H1 (cell line): ENCODE data around the gene ZNF652. TPM values are rescaled to one million over a fixed set of nuclear protein-coding genes. Genes with fewer than 3 reads are reported as not detected.

Experiments used
- CTCF ChIA-PET: fragments of 300-600 bp; sonication (Branson Sonifier 250); formaldehyde crosslinking; loops from one replicate; lab custom pipeline; 2021; ENCODE audit not compliant: partially characterized antibody; lab: Charles Lee
- POLR2A ChIA-PET: fragments of 300-600 bp; sonication (Branson Sonifier 250); formaldehyde crosslinking; loops from one replicate; lab custom pipeline; 2021; ENCODE audit warnings: inconsistent platforms; ENCODE audit not compliant: partially characterized antibody; lab: Charles Lee
- DNase-seq, 2 experiments: peaks; one replicate each; pipeline versions ENCODE4 v3.0.0 to v3.0.0-alpha.2; 2010 to 2022; ENCODE audit warnings: low spot score in 2 of 2, low read depth in 1 of 2, mixed read lengths in 1 of 2
- FAIRE-seq: peaks from 2 replicates; lab custom pipeline; 2011; peaks lifted over from hg19 to GRCh38; lab: Jason Lieb, UNC
- H2AFZ ChIP-seq: 2 replicates; pipeline ENCODE4 v1.8.1; 2012; ENCODE audit warnings: low read length, inconsistent platforms
- H2AK5ac ChIP-seq: 2 replicates; pipeline ENCODE4 v1.6.1; 2013; ENCODE audit warnings: low read depth, low read length
- H2BK120ac ChIP-seq: replicated peaks from 2 replicates; pipeline ENCODE3; 2013; ENCODE audit warnings: low read depth, low read length, inconsistent platforms
- H2BK12ac ChIP-seq: 2 replicates; pipeline ENCODE4 v1.6.1; 2013; ENCODE audit warnings: low read depth, low read length
- H2BK15ac ChIP-seq: 2 replicates; pipeline ENCODE4 v1.6.1; 2013; ENCODE audit warnings: low read length
- H2BK20ac ChIP-seq: 2 replicates; pipeline ENCODE4 v1.6.1; 2013; ENCODE audit warnings: low read length
- H2BK5ac ChIP-seq: 2 replicates; pipeline ENCODE4 v1.6.1; 2013; ENCODE audit warnings: low read depth, low read length
- H3K14ac ChIP-seq: 2 replicates; pipeline ENCODE4 v1.6.1; 2013; ENCODE audit warnings: inconsistent platforms; ENCODE audit not compliant: insufficient read length
- H3K18ac ChIP-seq: 2 replicates; pipeline ENCODE4 v1.6.1; 2013; ENCODE audit warnings: low read length; ENCODE audit errors: extremely low read depth
- H3K23ac ChIP-seq: 2 replicates; pipeline ENCODE4 v1.6.1; 2013; ENCODE audit warnings: inconsistent platforms; ENCODE audit not compliant: insufficient read length
- H3K23me2 ChIP-seq: 2 replicates; pipeline ENCODE4 v1.6.1; 2013; ENCODE audit warnings: low read depth, low read length
- H3K27ac ChIP-seq: 2 replicates; pipeline ENCODE4 v1.6.1; 2011; ENCODE audit warnings: low read depth, low read length, inconsistent platforms
- H3K27me3 ChIP-seq, 4 experiments: replicated peaks in 1 of 4; 1 replicate in 1 of 4; 2 replicates in 3 of 4; pipeline versions ENCODE4 v1.6.1 to v1.8.1; 2011 to 2013; ENCODE audit warnings: low read length in 3 of 4, mild to moderate bottlenecking in 3 of 4, inconsistent platforms in 2 of 4, mixed read lengths in 2 of 4, moderate library complexity in 1 of 4; ENCODE audit not compliant: control insufficient read depth in 3 of 4, insufficient read depth in 3 of 4; ENCODE audit errors: extremely low read depth in 1 of 4
- H3K36me3 ChIP-seq, 4 experiments: 2 replicates each; pipeline versions ENCODE4 v1.6.1 to v1.8.1; 2011 to 2013; ENCODE audit warnings: mild to moderate bottlenecking in 4 of 4, low read length in 3 of 4, moderate library complexity in 2 of 4, control low read depth in 1 of 4, inconsistent platforms in 1 of 4; ENCODE audit not compliant: insufficient read depth in 4 of 4, control insufficient read depth in 2 of 4
- H3K4ac ChIP-seq: replicated peaks from 2 replicates; pipeline ENCODE3; 2013; ENCODE audit warnings: low read length, low read depth, mixed read lengths, inconsistent platforms; ENCODE audit not compliant: insufficient read length
- H3K4me1 ChIP-seq, 4 experiments: replicated peaks in 1 of 4; 1 replicate in 1 of 4; 2 replicates in 3 of 4; pipeline versions ENCODE4 v1.6.1 to v1.8.1; 2011 to 2013; ENCODE audit warnings: low read length in 3 of 4, inconsistent platforms in 2 of 4, mixed read lengths in 1 of 4; ENCODE audit not compliant: insufficient read depth in 4 of 4, control insufficient read depth in 3 of 4
- H3K4me2 ChIP-seq, 2 experiments: 2 replicates each; pipeline versions ENCODE4 v1.6.1 to v1.8.1; 2011 to 2013; ENCODE audit warnings: low read depth in 2 of 2, low read length in 2 of 2, control low read depth in 1 of 2, inconsistent platforms in 1 of 2, mild to moderate bottlenecking in 1 of 2; ENCODE audit not compliant: insufficient read depth in 1 of 2
- H3K4me3 ChIP-seq, 4 experiments: fragments of 200-600, 300-600 bp in 1 of 4; sonication (generic), shearing (Covaris generic), sonication (Bioruptor Twin) in 1 of 4; 2 replicates each; pipeline versions ENCODE4 v1.5.1 to v1.8.1; 2011 to 2016; ENCODE audit warnings: low read length in 4 of 4, low read depth in 3 of 4, control low read depth in 2 of 4, inconsistent platforms in 2 of 4, mild to moderate bottlenecking in 2 of 4, mixed read lengths in 1 of 4, moderate library complexity in 1 of 4; ENCODE audit not compliant: insufficient read depth in 2 of 4; ENCODE audit errors: extremely low read depth in 1 of 4
- H3K56ac ChIP-seq: replicated peaks from 2 replicates; pipeline ENCODE3; 2013; ENCODE audit warnings: low read depth, mild to moderate bottlenecking, mixed read lengths, low read length, inconsistent platforms; ENCODE audit not compliant: insufficient read length
- H3K79me1 ChIP-seq: 2 replicates; pipeline ENCODE4 v1.6.1; 2013; ENCODE audit warnings: low read depth, low read length, control low read depth
- H3K79me2 ChIP-seq, 2 experiments: 2 replicates each; pipeline versions ENCODE4 v1.6.1 to v1.8.1; 2012 to 2013; ENCODE audit warnings: low read length in 2 of 2, mild to moderate bottlenecking in 2 of 2, inconsistent platforms in 1 of 2; ENCODE audit not compliant: insufficient read depth in 2 of 2, control insufficient read depth in 1 of 2
- H3K9ac ChIP-seq, 4 experiments: replicated peaks in 1 of 4; 1 replicate in 1 of 4; 2 replicates in 3 of 4; pipeline versions ENCODE4 v1.6.1 to v1.8.1; 2011 to 2013; ENCODE audit warnings: low read depth in 3 of 4, low read length in 3 of 4, control low read depth in 2 of 4, mild to moderate bottlenecking in 2 of 4, moderate library complexity in 2 of 4, inconsistent platforms in 1 of 4; ENCODE audit errors: extremely low read depth in 1 of 4
- H3K9me3 ChIP-seq, 2 experiments: 2 replicates each; pipeline versions ENCODE4 v1.6.1 to v1.8.1; 2012 to 2013; ENCODE audit warnings: mild to moderate bottlenecking in 2 of 2, moderate library complexity in 2 of 2, control low read depth in 1 of 2, inconsistent platforms in 1 of 2, low read depth in 1 of 2, low read length in 1 of 2, mixed read lengths in 1 of 2; ENCODE audit not compliant: insufficient read depth in 2 of 2
- H4K20me1 ChIP-seq, 2 experiments: replicated peaks in 1 of 2; 2 replicates each; pipeline versions ENCODE3 to v1.8.1; 2011 to 2013; ENCODE audit warnings: inconsistent platforms in 2 of 2, low read length in 2 of 2, mild to moderate bottlenecking in 1 of 2; ENCODE audit not compliant: insufficient read depth in 2 of 2, control insufficient read depth in 1 of 2
- H4K5ac ChIP-seq: 2 replicates; pipeline ENCODE4 v1.6.1; 2013; ENCODE audit warnings: low read length, low read depth, mixed read lengths, inconsistent platforms; ENCODE audit not compliant: insufficient read length
- H4K8ac ChIP-seq: 2 replicates; pipeline ENCODE4 v1.8.0; 2013; ENCODE audit warnings: mild to moderate bottlenecking, moderate library complexity, low read length, inconsistent platforms; ENCODE audit not compliant: insufficient read depth; ENCODE audit errors: extremely low read depth
- H4K91ac ChIP-seq: replicated peaks from 2 replicates; pipeline ENCODE3; 2013; ENCODE audit warnings: low read length, mixed read lengths, inconsistent platforms; ENCODE audit not compliant: insufficient read length
- POU5F1 ChIP-seq: IDR thresholded peaks from 2 replicates; pipeline ENCODE4 v1.6.1; 2011; ENCODE audit warnings: low read depth, mild to moderate bottlenecking, low read length, moderate library complexity
- SIRT6 ChIP-seq: IDR thresholded peaks from one replicate; pipeline ENCODE4 v1.7.1; 2012; ENCODE audit warnings: low read length, inconsistent platforms
- TAF7 ChIP-seq: optimal IDR thresholded peaks from 2 replicates; pipeline ENCODE3; 2011; ENCODE audit warnings: low read depth, mild to moderate bottlenecking, inconsistent platforms, low read length, moderate library complexity, borderline replicate concordance
- WGBS, 2 experiments: shearing (Covaris generic) in 1 of 2; methylation state at CpG; one replicate each; pipeline versions ENCODE4 v1.1.6 to v1.1.7; 2013 to 2015; ENCODE audit warnings: low lambda C conversion rate in 2 of 2, mixed read lengths in 2 of 2, inconsistent platforms in 1 of 2, low coverage in 1 of 2, missing lambda C conversion rate in 1 of 2; ENCODE audit not compliant: insufficient replicate concordance in 2 of 2, insufficient coverage in 1 of 2, insufficient read length in 1 of 2; ENCODE audit errors: extremely low coverage in 1 of 2, missing lambda C conversion rate in 1 of 2; 5-methylcytosine and 5-hydroxymethylcytosine counted together
- polyA plus RNA-seq, 7 experiments: library from polyadenylated mRNA; depleted of rRNA in 3 of 7; stranded (reverse) in 5 of 7; unstranded in 2 of 7; fragments of >200 nt in 5 of 7; fragments of 200-250 nt in 2 of 7; gene quantifications; 1 replicate in 5 of 7; 2 replicates in 1 of 7; 4 replicates in 1 of 7; pipeline versions ENCODE4 v1.2.1 to v1.2.3, GENCODE V29; 2011 to 2013; ENCODE audit warnings: missing spikeins in 2 of 7, mixed read lengths in 2 of 7
- total RNA-seq: library from RNA; stranded (reverse); fragmentation: NEBNext Ultra II Directional; extraction: Animal tissue kit (Norgen Biotek cat#: 25700); gene quantifications from 2 replicates; pipeline ENCODE4 v1.2.1, GENCODE V29; 2021

Gene ZNF652
- total and polyA plus RNA-seq, 2 of the 8 experiments (the other 6 are each of a cell fraction or from before 2014, with no cell fraction given): 13.5 to 39.6 TPM

DNA sequence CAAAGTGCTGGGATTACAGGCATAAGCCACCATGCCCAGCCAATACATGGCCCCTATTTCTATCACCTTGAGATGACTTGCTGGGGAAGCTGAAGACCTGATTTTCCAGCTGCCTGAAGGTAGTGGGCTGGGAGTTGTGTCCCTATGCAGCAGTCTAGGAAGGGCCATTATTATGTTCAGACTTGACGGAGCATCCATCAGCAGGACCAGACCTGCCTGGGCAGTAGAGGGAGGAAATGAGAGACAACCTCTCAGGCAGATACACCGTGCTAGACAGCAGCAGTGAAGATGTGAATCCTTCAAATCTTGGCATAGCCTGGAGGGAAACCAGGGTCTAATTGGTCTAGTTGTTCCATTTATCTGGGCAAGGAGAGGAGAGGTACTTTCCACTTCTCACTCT, 95.8 kb downstream of the ZNF652 start:
- no peak overlapping the region for H3K14ac ChIP-seq
- H3K27me3 ChIP-seq: peaks cover 0 to 1% (median 0%) of the 10 kb centered on the region in 4 experiments; a peak in 1 of 7 replicates
- no peak overlapping the region for H2BK5ac ChIP-seq
- no peak overlapping the region for H2BK15ac ChIP-seq
- H3K79me1 ChIP-seq: no peaks in the 10 kb centered on the region
- ChIA-PET CTCF (interaction anchor here (0.6 kb wide), 1 partner anchor 168 kb away, joined by 4 read pairs; no protein-coding TSS in a partner anchor), POLR2A (interaction anchor here (1.4 kb wide), 1 partner anchor 22 kb away, joined by 3 read pairs; no protein-coding TSS in a partner anchor)
- H3K4ac ChIP-seq: no peak overlapping the region
- no peak for DNase-seq
- no peaks in the 10 kb centered on the region for H4K20me1 ChIP-seq
- no peak overlapping the region for H4K91ac ChIP-seq
- H2BK20ac ChIP-seq: no peak overlapping the region
- no peak overlapping the region for H3K56ac ChIP-seq
- TF ChIP-seq TAF7 (no peak), POU5F1 (no peak), SIRT6 (no peak)
- H3K23me2 ChIP-seq: no peaks in the 10 kb centered on the region
- no peak overlapping the region for H3K4me2 ChIP-seq
- no peak overlapping the region for H2AK5ac ChIP-seq
- H2BK120ac ChIP-seq: no peak overlapping the region
- no peaks in the 10 kb centered on the region for H3K4me1 ChIP-seq
- no peak overlapping the region for H3K27ac ChIP-seq
- WGBS, 2 experiments: 79% methylated on average over 2 of the region's 2 CpGs; no CpG with 5 or more reads in 1 of the 2 experiments
- no peak overlapping the region for H3K18ac ChIP-seq
- no peaks in the 10 kb centered on the region for H3K79me2 ChIP-seq
- H4K5ac ChIP-seq: no peak overlapping the region
- no peak overlapping the region for H3K23ac ChIP-seq
- no peaks in the 10 kb centered on the region for H3K9me3 ChIP-seq
- H2BK12ac ChIP-seq: no peak overlapping the region
- H4K8ac ChIP-seq: no peak overlapping the region
- H3K36me3 ChIP-seq: no peaks in the 10 kb centered on the region
- H2AFZ ChIP-seq: no peak overlapping the region
- H3K9ac ChIP-seq: no peak overlapping the region
- no peak for FAIRE-seq
- H3K4me3 ChIP-seq: no peak overlapping the region
